HepG2 (cell line): ENCODE measurements around the gene AP4M1. TPM values are rescaled to one million over a fixed set of nuclear protein-coding genes. Genes with fewer than 3 reads are reported as not detected.

ENCODE experiments used
- ASH2L ChIP-seq: fragments of 300-600, 200-600 bp; sonication (generic); IDR thresholded peaks from 2 replicates; pipeline ENCODE4 v1.7.0; 2017; ENCODE audit warnings: low read depth, mild to moderate bottlenecking, moderate library complexity, mixed read lengths, low read length; ENCODE audit not compliant: insufficient read length
- ATF3 ChIP-seq: sonication (generic); formaldehyde crosslinking; IDR thresholded peaks from 2 replicates; pipeline ENCODE4 v1.4.0; 2020; ENCODE audit warnings: missing genetic modification reagents
- BCL6 ChIP-seq: IDR thresholded peaks from 2 replicates; pipeline ENCODE4 v1.6.1; 2016; ENCODE audit warnings: missing genetic modification reagents, missing compliant biosample characterization
- ETV6 ChIP-seq: sonication (generic); formaldehyde crosslinking; conservative IDR thresholded peaks from 2 replicates; pipeline ENCODE4 v1.4.0; 2020; ENCODE audit warnings: missing genetic modification reagents
- HCFC1 ChIP-seq: fragments of 150-350 bp; IDR thresholded peaks from 2 replicates; pipeline ENCODE4 v1.6.1; 2014; ENCODE audit warnings: low read depth, low read length
- KAT8 ChIP-seq: IDR thresholded peaks from 2 replicates; pipeline ENCODE4 v1.6.1; 2016; ENCODE audit warnings: missing genetic modification reagents, missing compliant biosample characterization
- KDM5A ChIP-seq: fragments of 200-600 bp; sonication (generic); IDR thresholded peaks from 2 replicates; pipeline ENCODE4 v1.7.0; 2018; ENCODE audit warnings: antibody characterized with exemption, mild to moderate bottlenecking, low read length, borderline replicate concordance
- NFKBIZ ChIP-seq: IDR thresholded peaks from 2 replicates; pipeline ENCODE4 v1.6.1; 2018; ENCODE audit warnings: missing genetic modification reagents, missing compliant biosample characterization
- NFYB ChIP-seq: sonication (generic); formaldehyde crosslinking; IDR thresholded peaks from 2 replicates; pipeline ENCODE4 v1.4.0; 2020; ENCODE audit warnings: missing genetic modification reagents
- NR2C2 ChIP-seq: sonication (generic); formaldehyde crosslinking; IDR thresholded peaks from 2 replicates; pipeline ENCODE4 v1.4.0; 2020; ENCODE audit warnings: missing genetic modification reagents, mild to moderate bottlenecking, moderate library complexity, borderline replicate concordance
- SATB2 ChIP-seq: sonication (generic); formaldehyde crosslinking; IDR thresholded peaks from 2 replicates; pipeline ENCODE4 v1.5.0; 2020; ENCODE audit warnings: missing genetic modification reagents
- SCMH1 ChIP-seq: sonication (generic); formaldehyde crosslinking; IDR thresholded peaks from 2 replicates; pipeline ENCODE4 v1.9.0; 2021; ENCODE audit warnings: missing genetic modification reagents, mild to moderate bottlenecking, borderline replicate concordance
- STAG1 ChIP-seq: sonication (generic); formaldehyde crosslinking; IDR thresholded peaks from 2 replicates; pipeline ENCODE4 v1.4.0; 2020; ENCODE audit warnings: missing genetic modification reagents
- ZBTB1 ChIP-seq: sonication (generic); formaldehyde crosslinking; IDR thresholded peaks from 2 replicates; pipeline ENCODE4 v1.4.0; 2020; ENCODE audit warnings: missing genetic modification reagents, borderline replicate concordance
- ZBTB14 ChIP-seq: sonication (generic); formaldehyde crosslinking; IDR thresholded peaks from 2 replicates; pipeline ENCODE4 v1.4.0; 2020; ENCODE audit warnings: missing genetic modification reagents
- ZBTB25 ChIP-seq: IDR thresholded peaks from 2 replicates; pipeline ENCODE4 v1.6.1; 2018; ENCODE audit warnings: missing genetic modification reagents
- ZKSCAN1 ChIP-seq: fragments of 150-350 bp; IDR thresholded peaks from 2 replicates; pipeline ENCODE4 v1.6.1; 2014; ENCODE audit warnings: low read length
- ZNF101 ChIP-seq: sonication (generic); formaldehyde crosslinking; IDR thresholded peaks from 2 replicates; pipeline ENCODE4 v1.4.0; 2020; ENCODE audit warnings: mild to moderate bottlenecking, low read depth, missing genetic modification reagents, borderline replicate concordance
- ZNF607 ChIP-seq: sonication (generic); formaldehyde crosslinking; IDR thresholded peaks from 2 replicates; pipeline ENCODE4 v1.5.1; 2020; ENCODE audit warnings: missing genetic modification reagents, mild to moderate bottlenecking, borderline replicate concordance
- ZNF850 ChIP-seq: sonication (generic); formaldehyde crosslinking; conservative IDR thresholded peaks from 2 replicates; pipeline ENCODE4 v1.9.0; 2021; ENCODE audit warnings: mild to moderate bottlenecking, missing genetic modification reagents
- polyA plus RNA-seq, 8 experiments: library from polyadenylated mRNA; depleted of rRNA in 3 of 8; stranded (reverse) in 7 of 8; unstranded in 1 of 8; fragments of >200 nt; fragmentation: Illumina TruSeq in 4 of 8; extraction: Trizol in 4 of 8; gene quantifications; 2 replicates each; pipeline versions ENCODE4 v1.2.1 to v1.2.3, GENCODE V29; 2011 to 2016; ENCODE audit warnings: low read depth in 4 of 8, missing spikeins in 1 of 8, mixed read lengths in 1 of 8; ENCODE audit not compliant: insufficient read depth in 1 of 8
- total RNA-seq, 5 experiments: library from RNA; depleted of rRNA; stranded (reverse); fragments of >200 nt; fragmentation: Illumina TruSeq; extraction: Trizol; gene quantifications; 2 replicates each; pipeline ENCODE4 v1.2.3, GENCODE V29; 2016; ENCODE audit warnings: low read depth in 1 of 5
- TF ChIP-seq, protein P1 (sequence below): sonication (generic); formaldehyde crosslinking; IDR thresholded peaks from 2 replicates; pipeline ENCODE4 v1.4.0; 2020; ENCODE audit warnings: missing genetic modification reagents
- TF ChIP-seq, protein P2 (sequence below): sonication (generic); formaldehyde crosslinking; conservative IDR thresholded peaks from 2 replicates; pipeline ENCODE4 v1.4.0; 2020; ENCODE audit warnings: missing genetic modification reagents
- TF ChIP-seq, protein P3 (sequence below): sonication (generic); formaldehyde crosslinking; IDR thresholded peaks from 2 replicates; pipeline ENCODE4 v1.5.0; 2020; ENCODE audit warnings: mild to moderate bottlenecking, missing genetic modification reagents, borderline replicate concordance

AP4M1 gene
- total and polyA plus RNA-seq, 2 of the 13 experiments (the other 11 are each of a cell fraction or from before 2014, with no cell fraction given): 6.3 to 9.7 TPM

GRCh38 chr7:100081535-100082102 is 19.8 kb upstream of the AP4M1 start, which contains the start of gene ZNF3 (continued):
- TF ChIP-seq, protein P1, sequence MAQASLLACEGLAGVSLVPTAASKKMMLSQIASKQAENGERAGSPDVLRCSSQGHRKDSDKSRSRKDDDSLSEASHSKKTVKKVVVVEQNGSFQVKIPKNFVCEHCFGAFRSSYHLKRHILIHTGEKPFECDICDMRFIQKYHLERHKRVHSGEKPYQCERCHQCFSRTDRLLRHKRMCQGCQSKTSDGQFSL (CRISPR knock-in tag): 0 out of 2 replicates have a peak, but pooled peaks have one; percentile 30
- TF ChIP-seq ASH2L (peak; percentile 85), HCFC1 (peak; percentile 77), NFYB (CRISPR knock-in tag) (0 out of 2 replicates have a peak, but pooled peaks have one; percentile 11), ZNF101 (CRISPR knock-in tag) (no peak), NR2C2 (CRISPR knock-in tag) (peak; percentile 99), ZBTB25 (peak; percentile 97), NFKBIZ (CRISPR knock-in tag) (peak; percentile 83), SCMH1 (CRISPR knock-in tag) (no peak), ZBTB14 (CRISPR knock-in tag) (peak; percentile 98), ZNF850 (CRISPR knock-in tag) (0 out of 2 replicates have a peak, but pooled peaks have one; percentile 12), BCL6 (peak; percentile 99), ETV6 (CRISPR knock-in tag) (0 out of 2 replicates have a peak, but pooled peaks have one; percentile 41), SATB2 (no peak), ATF3 (CRISPR knock-in tag) (peak; percentile 53), STAG1 (CRISPR knock-in tag) (peak; percentile 91), KDM5A (peak; percentile 72; the same call in 1 of the 2 replicates), ZBTB1 (CRISPR knock-in tag) (no peak), ZNF607 (CRISPR knock-in tag) (no peak), KAT8 (peak; percentile 96), ZKSCAN1 (peak; percentile 40; the same call in 1 of the 2 replicates)
- TF ChIP-seq, protein P2, sequence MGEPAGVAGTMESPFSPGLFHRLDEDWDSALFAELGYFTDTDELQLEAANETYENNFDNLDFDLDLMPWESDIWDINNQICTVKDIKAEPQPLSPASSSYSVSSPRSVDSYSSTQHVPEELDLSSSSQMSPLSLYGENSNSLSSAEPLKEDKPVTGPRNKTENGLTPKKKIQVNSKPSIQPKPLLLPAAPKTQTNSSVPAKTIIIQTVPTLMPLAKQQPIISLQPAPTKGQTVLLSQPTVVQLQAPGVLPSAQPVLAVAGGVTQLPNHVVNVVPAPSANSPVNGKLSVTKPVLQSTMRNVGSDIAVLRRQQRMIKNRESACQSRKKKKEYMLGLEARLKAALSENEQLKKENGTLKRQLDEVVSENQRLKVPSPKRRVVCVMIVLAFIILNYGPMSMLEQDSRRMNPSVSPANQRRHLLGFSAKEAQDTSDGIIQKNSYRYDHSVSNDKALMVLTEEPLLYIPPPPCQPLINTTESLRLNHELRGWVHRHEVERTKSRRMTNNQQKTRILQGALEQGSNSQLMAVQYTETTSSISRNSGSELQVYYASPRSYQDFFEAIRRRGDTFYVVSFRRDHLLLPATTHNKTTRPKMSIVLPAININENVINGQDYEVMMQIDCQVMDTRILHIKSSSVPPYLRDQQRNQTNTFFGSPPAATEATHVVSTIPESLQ: no peak
- TF ChIP-seq, protein P3, sequence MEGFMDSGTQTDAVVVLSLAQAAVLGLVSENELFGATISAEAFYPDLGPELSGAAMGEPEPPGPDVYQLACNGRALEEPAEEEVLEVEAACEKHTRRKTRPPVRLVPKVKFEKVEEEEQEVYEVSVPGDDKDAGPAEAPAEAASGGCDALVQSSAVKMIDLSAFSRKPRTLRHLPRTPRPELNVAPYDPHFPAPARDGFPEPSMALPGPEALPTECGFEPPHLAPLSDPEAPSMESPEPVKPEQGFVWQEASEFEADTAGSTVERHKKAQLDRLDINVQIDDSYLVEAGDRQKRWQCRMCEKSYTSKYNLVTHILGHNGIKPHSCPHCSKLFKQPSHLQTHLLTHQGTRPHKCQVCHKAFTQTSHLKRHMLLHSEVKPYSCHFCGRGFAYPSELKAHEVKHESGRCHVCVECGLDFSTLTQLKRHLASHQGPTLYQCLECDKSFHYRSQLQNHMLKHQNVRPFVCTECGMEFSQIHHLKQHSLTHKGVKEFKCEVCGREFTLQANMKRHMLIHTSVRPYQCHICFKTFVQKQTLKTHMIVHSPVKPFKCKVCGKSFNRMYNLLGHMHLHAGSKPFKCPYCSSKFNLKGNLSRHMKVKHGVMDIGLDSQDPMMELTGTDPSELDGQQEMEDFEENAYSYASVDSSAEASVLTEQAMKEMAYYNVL (CRISPR knock-in tag): peak; percentile 81
